HG02588 (cell line): Measurements from ENCODE around the gene WDR46.
A peak's percentile ranks its signal among the peaks of the same experiment; 100 is the strongest.

ENCODE experiments used
- ATAC-seq: cut with Tn5 transposase; IDR thresholded peaks from one replicate; pipeline ENCODE4 v1.9.1; 2021; ENCODE audit warnings: mild to moderate bottlenecking, moderate library complexity; ENCODE audit not compliant: unreplicated experiment

Gene WDR46, protein sequence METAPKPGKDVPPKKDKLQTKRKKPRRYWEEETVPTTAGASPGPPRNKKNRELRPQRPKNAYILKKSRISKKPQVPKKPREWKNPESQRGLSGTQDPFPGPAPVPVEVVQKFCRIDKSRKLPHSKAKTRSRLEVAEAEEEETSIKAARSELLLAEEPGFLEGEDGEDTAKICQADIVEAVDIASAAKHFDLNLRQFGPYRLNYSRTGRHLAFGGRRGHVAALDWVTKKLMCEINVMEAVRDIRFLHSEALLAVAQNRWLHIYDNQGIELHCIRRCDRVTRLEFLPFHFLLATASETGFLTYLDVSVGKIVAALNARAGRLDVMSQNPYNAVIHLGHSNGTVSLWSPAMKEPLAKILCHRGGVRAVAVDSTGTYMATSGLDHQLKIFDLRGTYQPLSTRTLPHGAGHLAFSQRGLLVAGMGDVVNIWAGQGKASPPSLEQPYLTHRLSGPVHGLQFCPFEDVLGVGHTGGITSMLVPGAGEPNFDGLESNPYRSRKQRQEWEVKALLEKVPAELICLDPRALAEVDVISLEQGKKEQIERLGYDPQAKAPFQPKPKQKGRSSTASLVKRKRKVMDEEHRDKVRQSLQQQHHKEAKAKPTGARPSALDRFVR

DNA sequence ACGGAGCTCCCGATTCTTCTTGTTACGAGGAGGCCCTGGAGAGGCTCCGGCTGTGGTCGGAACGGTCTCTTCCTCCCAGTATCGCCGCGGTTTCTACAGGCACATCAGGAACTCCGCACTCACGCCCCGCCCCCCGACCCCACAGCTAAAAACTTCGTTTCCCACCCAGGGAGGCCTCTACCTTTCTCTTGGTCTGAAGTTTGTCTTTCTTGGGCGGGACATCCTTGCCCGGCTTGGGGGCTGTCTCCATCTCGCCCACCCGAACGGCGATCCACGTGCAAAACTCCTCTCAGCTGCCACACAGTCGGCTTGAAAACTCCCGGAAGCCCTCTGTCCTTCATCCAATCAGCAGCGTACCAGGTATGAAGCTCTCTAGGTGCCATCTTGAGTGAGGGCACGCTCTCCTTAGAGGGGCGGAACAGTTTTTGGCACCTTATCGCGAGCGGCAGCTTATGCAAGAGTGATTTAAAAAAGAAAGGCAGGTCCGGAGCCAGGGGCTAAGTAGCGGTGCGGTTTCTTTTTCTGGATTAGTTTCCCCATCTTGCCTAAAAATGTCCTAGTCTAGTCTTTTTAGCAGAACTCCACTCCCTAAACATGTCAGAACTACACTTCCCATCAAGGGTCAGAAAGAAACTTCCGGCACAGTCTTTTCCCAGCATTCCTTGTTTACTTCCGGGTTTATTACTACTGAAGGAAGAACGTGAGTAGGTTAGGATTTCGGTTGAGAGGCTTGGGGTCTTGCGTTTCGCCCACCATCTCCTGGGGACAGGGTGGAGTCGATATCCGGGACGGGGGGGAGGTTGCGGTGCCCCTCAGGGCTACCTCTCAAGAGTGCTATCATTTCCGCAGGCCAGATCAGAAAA, at the start of gene WDR46, which contains the start of gene PFDN6:
Gene WDR46 (minus strand): TSS at position 319 of the 863 bp plus-strand sequence. CDS start 69 bp downstream, at position 250.
Gene PFDN6 (plus strand): TSS at position 681 of the 863 bp plus-strand sequence. CDS start 256 bp downstream, outside the sequence.
- peak; percentile 81 for ATAC-seq

DNA sequence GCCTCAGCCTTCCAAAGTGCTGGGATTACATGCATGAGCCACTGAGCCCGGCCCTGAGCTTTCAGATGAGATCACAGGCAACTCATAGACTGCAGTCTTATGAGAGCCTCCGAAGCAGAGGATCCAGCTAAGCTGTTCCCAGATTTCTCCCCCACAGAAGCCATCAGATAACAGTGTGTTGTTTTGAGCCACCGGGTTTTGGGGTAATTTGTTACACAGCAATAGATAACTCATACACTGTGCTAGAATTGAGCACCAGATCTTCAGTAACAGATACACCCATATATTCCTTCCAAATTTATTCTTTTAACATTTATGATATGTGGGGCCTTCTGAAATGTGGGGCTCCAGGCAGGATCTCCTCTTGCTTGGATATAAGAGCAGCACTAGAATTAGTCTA, 47.5 kb upstream of the WDR46 start:
- no peak for ATAC-seq

DNA sequence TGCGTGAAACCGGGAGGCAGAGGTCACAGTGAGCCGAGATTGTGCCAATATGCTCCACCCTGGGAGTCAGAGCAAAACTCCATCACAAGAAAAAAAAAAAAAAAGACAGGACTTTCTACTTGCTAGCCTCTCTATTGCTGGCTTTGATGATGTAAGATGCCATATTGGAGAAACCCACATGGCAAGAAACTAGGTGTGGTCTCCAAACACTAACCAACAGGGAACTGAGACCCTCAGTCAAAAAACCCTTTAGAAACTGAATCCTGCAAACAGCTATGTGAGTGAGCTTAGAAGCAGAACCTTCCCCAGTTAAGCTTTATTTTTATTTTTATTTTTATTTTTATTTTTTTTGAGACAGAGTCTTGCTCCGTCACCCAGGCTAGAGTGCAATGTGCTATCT, 46.9 kb upstream of the WDR46 start:
- ATAC-seq, result no peak

DNA sequence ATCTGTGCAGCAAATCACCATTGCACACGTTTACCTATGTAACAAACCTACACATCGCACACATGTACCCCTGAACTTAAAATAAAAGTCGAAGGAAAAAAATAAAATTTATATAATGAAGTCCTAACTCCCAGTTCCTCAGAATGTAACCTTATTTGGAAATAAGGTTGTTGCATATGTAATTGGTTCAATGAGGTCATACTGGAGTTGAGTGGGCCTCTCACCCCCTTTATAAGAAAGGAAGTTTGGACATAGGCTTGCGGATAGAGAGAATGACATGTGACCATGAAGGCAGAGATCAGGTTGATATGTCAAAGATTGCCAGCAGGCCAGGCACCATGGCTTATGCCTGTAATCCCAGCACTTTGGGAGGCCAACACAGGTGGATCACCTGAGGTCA, 44.6 kb upstream of the WDR46 start:
- no peak for ATAC-seq

DNA sequence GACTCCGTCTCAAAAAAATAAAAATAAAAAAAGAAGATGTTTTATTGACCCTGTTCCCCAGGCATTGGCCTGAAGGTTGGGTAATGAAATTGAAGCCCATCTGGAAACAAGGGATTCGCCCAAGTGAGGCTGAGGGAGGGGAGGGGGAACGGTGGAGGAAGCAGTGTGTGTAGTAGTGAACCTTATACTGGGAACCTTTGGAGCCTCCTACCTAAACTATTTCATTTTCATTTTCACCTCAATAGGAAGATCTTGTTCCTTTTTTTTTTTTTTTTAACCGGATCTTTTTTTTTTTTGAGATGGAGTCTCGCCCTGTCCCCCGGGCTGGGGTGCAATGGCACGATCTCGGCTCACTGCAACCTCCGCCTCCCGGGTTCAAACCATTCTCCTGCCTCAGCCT, 41.7 kb upstream of the WDR46 start:
- no peak for ATAC-seq

DNA sequence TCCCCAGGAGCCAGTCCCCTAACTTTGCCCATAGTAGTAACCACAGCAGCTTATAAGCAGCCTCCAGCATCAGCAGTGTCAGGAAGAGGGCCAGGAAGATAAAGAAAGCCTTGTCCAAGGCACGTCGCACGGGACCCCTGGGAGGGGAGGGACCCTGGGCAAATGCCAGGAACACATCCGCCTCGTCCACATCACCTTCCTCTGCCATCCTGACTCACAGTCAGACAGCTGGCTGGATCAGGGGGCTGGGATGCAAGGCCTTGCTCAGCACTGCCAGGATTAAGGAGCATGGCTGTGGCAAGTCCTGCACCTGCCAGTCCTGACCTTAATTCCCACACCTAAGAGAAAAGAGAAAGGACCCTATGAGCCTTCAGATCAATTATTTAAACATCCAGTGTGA, 40.0 kb upstream of the WDR46 start:
- no peak for ATAC-seq

DNA sequence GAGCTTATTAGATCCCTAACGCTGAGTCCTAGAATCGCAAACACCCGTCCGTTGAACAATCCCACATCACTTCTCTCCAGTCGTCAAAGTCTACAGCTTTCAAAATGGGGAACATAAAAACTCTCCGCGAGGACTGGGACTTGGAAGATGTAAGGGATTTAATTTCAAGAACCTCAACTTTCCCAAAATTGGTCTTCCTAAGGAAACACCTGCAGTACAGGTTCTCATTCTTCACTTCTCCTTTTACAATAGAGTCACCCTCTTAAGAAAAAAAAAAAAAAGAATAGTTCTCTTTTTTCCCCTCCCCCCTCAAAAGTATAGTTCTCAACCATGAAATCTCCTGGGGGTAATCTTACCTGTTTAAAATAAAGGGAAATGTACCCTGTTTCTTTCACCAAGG, 35.1 kb upstream of the WDR46 start:
- no peak for ATAC-seq

DNA sequence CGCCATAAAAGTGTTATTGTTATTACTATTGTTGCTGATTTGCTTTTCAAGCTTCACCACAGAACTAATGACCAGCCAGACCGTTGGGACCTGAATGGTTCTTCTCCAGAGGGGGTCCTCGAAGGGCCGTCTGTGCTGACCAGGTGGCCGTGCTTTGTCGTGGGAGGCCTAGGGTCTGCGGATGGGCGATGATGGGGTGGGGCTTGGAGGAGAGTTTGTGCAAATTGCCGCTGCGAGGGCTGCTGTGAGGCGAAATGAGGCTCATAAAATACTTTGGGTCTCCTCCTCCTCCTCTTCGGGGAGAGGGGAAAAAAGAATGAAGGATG, 34.5 kb upstream of the WDR46 start:
- ATAC-seq, result no peak

DNA sequence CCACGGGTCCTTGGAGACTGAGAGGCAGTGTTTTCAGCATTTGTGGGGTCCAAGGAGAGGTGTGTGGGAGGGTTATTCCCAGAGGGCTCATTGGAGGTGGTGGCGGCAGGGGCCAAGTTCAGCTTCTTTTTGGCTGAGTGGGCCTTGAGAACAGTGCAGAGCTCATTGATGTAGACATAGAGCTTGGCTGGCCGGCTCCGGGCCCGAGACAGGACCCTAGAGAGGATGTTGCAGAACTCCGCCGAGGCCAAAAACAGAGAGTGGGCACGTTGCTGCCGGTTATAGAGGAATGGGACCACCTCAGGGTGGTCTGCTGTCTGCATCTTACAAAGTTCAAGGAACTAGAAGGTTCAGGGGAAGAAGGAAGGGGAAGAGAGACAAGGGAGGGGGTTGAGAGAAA, 32.2 kb upstream of the WDR46 start:
- ATAC-seq, result no peak

DNA sequence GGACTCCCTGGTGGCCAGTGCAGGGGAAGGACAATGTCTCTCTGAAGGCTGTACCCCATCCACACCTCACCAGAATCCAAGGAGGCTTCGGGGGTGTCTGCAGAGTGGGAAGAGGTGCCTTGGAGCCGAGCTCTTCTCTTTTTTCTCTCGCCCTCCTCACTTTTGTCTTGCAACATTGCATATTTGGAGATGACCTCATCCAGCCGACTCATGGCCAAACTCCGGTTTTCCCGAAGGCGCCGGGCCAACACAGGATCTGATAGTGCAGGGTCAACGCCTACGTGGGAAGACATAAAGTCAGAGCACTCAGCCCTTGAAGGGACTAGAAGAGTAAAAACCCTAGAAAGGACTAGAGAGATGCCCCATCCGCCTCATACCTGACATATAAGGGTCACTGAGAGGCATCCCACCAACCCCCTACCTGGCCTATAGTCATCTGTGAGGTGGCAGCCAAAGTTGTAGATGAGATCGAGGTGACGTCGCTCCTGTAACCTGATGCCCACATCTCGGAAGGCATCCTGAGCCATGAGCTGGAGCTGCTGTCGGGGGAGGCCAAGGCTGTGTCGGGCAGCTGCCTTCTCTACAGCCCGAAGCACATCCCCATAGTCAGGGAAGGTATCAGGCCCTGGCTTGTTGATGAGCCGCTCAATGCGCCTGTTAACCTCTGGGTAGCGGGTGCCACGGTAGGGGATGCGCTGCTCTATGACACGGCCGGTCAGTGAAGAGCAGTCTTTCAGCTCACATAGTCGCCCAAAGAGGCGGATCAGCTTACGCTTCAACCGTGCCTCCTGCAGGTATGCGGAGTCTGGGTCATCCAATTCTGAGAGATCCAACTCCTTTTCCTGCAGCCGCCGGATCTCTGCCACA, 31.5 kb upstream of the WDR46 start:
- no peak for ATAC-seq

DNA sequence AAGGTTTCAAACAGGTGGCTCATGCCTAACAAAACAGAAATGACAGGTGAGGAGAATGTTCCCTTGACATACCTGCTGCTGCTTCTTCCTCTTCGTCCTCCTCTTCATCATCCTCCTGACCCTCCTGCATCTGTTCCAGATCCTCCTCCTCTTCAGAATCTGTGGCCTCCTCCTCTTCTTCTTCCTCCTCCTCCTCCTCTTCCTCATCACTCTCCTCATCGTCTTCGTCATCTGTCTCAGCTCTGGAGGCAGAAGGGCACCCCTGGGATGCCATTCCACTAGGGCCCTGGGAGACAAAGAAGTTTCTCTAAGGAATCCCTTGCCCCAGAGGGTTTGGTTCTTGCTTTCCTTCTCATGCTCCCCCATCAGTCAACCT, 30.9 kb upstream of the WDR46 start:
- ATAC-seq, result no peak

DNA sequence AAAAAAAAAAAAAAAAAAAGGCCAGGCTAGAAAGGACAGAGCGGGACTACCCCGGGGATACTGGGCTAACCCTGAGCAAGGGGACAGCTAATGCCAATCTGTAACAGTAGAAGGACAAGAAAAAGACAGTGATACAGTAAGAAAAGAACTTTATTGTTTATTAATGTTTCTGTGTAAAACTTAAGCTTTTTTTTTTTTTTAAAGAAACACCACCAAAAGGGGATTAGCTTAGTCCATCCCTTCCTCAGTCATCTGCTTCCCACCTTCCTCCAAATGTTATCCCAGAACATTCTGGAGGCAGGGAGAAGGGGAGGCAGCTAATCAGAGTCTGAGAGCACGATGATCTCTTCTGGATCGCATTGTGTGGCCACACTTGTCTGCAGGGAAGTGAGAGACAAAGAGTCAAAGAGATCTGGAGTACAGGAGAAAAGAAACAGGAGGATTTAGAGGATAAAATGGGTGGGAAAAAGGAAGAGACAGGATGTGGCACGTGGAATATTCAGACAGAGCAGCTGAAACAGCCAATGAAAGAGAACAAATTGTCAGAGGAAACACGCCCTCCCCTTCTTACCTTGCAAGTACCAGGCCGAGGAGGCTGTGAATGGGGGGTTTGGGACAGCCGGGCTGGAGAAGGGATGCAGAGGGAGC, 29.5 kb upstream of the WDR46 start:
- no peak for ATAC-seq

DNA sequence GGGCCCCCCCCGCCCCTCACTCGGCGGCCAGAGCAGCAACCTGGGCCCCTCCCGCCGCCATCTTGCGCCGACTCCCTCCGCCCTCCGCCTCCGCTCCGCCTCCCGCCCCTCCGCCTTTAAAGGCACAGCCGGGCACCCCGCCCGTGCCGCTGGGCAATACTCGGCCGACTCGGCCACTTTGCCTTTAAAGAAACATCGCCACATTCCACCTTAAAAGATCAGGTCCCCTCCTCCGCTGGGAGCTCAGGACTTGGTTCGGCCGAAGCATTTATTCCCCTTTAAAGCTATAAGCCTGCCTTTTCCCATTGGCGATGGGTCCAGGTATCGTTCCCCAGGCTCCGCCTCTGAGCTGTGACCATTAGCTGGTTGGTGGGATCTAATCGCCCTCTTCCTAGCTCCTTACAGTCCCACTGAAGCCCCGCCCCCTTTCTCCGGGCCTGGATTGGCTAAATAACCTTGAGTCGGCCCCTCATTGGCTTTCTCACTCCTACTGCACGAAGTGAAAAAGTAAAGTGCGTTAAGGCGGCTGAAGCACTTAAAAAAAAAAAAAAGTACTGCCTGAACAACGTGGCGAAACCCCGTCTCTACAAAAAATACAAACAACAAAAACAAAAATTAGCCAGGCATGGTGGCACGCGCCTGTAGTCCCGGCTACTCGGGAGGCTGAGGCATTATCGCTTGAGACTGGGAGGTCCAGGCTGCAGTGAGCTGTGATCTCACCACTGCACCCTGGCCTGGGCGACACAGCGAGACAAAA, 28.8 kb upstream of the WDR46 start, which contains the start of gene ZBTB22:
Gene ZBTB22 (minus strand): TSS at position 76 of the 757 bp plus-strand sequence. CDS start 828 bp downstream, outside the sequence.
- ATAC-seq, result peak; percentile 44

DNA sequence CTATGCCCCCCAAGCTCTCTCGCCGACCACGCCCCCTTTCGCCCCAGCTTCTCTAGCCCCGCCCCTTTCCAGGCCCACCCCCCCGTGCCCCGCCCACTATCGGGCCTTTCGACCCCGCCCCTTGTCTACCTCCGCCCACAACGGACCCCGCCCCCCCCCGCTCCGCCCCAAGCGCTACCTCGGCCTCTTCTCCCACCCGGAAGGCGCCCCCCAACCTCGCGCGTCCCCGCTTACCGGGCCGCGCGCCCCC, 28.3 kb upstream of the WDR46 start:
- ATAC-seq, result no peak

DNA sequence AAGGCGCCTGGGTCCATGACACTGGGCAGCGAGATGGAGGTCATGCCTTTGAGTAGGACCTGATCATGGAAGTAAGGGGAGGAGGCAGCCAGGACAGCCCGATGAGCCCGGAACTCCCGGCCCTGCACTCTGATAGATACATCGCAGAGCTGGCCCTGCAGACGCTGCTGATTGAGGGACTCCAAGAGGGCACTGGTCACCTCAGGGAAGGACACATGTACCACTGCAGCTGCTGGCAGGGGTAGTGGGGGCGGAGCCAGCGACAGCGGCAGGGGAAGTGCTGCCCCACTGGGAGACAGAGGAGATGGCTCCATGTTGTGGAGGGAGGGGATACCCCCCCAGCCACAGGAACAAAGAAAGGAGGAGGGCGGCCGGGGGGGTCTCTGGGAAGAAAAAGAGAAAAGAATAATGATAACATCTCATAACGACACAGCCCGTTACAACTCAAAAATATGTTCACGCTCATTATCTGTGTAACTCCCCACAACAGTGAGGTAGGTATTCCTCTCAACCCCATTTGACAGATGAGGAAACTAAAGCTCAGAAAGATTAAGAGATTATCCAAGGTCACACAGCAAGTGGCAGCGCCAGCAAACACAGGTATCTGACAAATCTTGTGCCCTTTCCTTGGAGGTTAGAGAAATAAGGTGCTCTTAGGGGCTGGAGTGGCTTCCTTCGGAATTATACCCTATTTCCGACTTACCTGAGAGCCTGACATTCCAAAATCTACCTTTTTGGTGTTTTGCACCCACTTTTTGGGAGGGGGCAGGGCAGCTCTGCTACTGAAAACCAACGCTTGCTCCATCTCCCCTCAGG, 27.8 kb upstream of the WDR46 start:
- ATAC-seq, result no peak

DNA sequence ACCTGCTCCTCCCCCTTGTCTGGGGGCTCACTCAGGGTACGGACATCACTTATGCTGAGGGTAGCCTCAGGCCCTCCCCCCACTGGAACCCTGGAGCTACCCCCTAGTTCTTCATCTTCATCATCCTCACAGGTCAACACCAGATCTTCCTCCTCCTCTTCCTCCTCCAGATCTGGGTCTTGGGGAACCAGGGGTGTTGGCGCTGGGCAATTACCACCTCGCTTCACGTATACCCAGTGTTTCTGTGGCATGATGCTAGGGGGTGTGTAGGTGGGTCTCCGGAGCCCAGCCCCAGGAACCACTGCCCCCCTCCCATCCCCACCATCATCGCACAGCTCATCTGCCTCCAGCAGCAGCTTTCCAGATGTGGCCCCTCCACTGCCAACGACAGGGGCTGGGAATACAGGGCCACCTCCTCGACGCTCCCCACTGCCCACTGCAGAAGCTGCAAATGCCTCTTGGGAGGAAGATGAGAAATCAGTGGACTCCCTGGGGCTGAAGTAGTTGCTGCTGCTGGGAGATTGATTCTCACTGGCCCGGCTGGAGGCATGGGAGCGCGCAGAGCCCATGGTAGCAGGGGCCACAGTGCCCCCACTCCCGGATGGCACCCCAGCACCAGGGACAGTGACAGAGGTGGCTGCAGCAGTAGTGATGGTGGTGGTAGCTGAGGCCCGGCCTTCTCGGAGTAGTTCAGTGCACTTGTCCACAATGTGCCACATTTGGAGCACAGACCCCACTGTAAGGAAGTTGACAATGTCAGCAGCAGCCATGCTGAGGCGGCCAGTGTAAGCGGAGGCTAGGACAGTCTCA, 27.0 kb upstream of the WDR46 start:
- no peak for ATAC-seq

DNA sequence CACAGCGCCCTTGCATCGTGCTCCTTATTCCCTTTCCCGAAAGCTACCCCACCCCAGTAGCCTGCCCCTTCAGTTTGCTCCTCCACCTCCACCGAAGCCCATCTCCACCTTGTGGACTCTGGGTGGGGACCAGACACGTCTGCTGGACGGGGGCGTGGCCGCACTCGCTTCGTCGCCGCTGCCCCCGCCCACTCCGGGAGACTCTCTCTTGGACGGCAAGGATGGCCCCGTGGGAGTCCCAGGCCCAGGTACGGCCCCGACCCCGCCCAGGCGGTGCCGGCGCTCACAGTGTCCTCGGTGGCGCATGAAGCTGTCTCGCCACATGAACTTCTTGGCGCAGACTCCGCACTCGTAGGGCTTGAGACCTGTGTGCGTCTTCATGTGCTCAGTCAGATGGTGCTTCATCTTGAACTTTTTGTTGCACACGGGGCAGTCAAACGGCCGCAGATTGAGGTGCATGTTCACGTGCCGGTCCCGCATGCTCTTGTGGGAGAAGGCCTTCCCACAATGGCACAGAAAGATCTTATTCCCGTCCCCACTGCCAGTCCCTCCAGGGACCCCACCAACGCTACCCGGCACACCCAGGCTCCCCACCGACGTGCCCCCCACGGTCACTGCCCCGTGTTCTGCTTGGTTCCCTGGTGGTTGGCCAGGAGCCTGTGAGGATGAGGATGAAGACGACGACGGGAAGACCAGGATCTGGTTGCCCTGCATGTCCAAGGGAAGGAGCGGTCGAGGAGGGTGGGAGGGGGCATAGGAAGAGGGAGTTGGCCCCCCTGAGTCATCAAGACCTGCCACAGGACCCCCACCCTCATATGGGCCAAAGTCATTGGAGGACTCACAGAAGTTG, 26.1 kb upstream of the WDR46 start:
- no peak for ATAC-seq
